Central memory CD8-positive, alpha-beta T cell (primary cell): ENCODE measurements around the gene ADCY5.

Experiments
- ATAC-seq: fragments of 150-1000 bp; cut with Tn5 transposase; replicated peaks from 2 replicates; pipeline ENCODE4 v1.10.0; 2022; ENCODE audit warnings: mild to moderate bottlenecking, moderate FRiP score, moderate number of reproducible peaks; ENCODE audit not compliant: poor library complexity, severe bottlenecking; ENCODE audit errors: extremely low read depth
- DNase-seq, 2 donors: peaks; one replicate each; pipeline ENCODE4 v3.0.0; 2021; ENCODE audit warnings: low spot score in 2 of 2
- H3K27ac Mint-ChIP-seq: one replicate; pipeline ENCODE4 v1.8.0; 2022; ENCODE audit warnings: low read depth, mild to moderate bottlenecking, moderate library complexity, mixed read lengths
- H3K27me3 Mint-ChIP-seq: one replicate; pipeline ENCODE4 v1.8.0; 2022; ENCODE audit warnings: mixed read lengths
- H3K36me3 Mint-ChIP-seq: one replicate; pipeline ENCODE4 v1.8.0; 2022; ENCODE audit warnings: mild to moderate bottlenecking, moderate library complexity, mixed read lengths; ENCODE audit not compliant: insufficient read depth
- H3K4me1 Mint-ChIP-seq: one replicate; pipeline ENCODE4 v1.8.0; 2022; ENCODE audit warnings: mixed read lengths
- H3K4me3 Mint-ChIP-seq: one replicate; pipeline ENCODE4 v1.8.0; 2022; ENCODE audit warnings: mild to moderate bottlenecking, moderate library complexity, mixed read lengths
- H3K9me3 Mint-ChIP-seq: one replicate; pipeline ENCODE4 v1.8.0; 2022; ENCODE audit warnings: mixed read lengths

The ADCY5 gene

DNA sequence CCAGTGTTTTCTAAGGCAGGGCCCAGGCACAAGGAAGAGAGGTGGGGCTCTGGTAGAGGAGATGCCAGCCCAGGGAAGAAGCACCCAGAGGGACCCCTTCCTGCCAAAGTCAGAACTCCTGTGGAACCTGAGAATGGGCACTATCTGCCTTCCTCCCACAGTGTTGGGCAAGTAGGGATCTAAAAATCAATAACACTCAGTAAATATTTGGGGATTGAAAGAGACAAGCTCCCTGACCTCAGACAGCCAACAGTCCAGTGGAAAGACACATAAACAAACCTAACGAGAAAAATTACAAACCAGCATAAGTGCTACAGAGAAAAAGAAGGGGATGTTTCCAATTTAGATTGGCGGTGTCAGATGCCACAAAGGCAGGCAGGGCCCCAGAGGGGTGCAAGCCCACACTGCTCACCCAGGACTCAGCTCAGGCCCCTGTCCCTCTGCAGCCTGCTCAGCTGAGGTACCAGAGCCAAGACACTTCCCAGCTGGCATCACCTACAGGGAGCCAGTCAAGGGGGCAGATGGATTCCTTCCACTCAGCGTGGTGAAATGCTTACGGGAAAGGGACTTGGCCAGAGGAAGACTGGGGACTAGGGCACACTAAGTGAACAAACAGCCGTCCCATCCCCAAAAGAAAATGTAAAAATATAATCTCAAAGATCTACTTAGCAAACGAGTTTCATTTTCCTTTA lies 15.9 kb downstream of the ADCY5 start:
- no peak overlapping the region for H3K27ac Mint-ChIP-seq
- DNase-seq (no peak), ATAC-seq (no peak)
- no peaks in the 10 kb centered on the region for H3K36me3 Mint-ChIP-seq
- no peaks in the 10 kb centered on the region for H3K9me3 Mint-ChIP-seq
- H3K27me3 Mint-ChIP-seq: peaks cover 22% of the 10 kb centered on the region
- no peaks in the 10 kb centered on the region for H3K4me1 Mint-ChIP-seq
- H3K4me3 Mint-ChIP-seq: no peak overlapping the region

- Mint-ChIP-seq H3K27ac (no peak overlapping the region), H3K4me3 (no peak overlapping the region), H3K27me3 (peaks cover 21% of the 10 kb centered on the region), H3K9me3 (no peaks in the 10 kb centered on the region), H3K36me3 (no peaks in the 10 kb centered on the region), H3K4me1 (no peaks in the 10 kb centered on the region)
- no peak for DNase-seq
- no peak for ATAC-seq
These were observed 17.1 kb downstream of the ADCY5 start for GRCh38 chr3:123431658-123432324.

DNA sequence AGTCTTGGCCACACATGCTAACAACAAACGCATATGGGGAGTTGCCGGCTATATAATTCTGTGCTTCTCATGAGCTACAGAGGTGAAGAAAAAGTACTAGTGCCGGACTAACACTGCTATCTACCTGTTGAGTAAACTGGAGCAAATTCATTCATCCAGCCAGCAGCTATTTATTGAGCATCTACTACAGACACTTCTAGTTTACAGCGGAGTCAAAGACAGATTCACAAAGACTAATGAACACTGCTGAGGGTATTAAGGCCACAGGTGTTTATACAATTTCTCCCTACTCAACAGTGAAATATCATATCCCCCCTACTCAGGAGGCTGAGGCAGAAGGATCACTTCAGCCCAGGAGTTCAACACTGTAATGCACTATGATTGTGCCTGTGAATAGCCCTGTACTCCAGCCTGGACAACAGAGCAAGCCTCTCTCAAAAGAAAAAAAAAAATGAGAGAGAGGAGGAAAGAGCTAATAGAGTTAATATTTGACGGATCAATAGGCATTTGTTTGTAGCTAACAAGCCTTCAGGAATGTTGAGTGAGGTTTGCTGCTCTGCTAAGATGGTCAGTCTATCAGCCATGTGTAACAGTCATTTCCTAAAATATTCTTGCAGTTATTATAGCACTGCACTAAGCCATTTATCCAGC lies 17.8 kb downstream of the ADCY5 start:
- Mint-ChIP-seq H3K27me3 (peaks cover 26% of the 10 kb centered on the region), H3K4me3 (no peak overlapping the region), H3K9me3 (no peaks in the 10 kb centered on the region), H3K4me1 (no peaks in the 10 kb centered on the region), H3K36me3 (no peaks in the 10 kb centered on the region), H3K27ac (no peak overlapping the region)
- DNase-seq: no peak
- ATAC-seq: no peak

DNA sequence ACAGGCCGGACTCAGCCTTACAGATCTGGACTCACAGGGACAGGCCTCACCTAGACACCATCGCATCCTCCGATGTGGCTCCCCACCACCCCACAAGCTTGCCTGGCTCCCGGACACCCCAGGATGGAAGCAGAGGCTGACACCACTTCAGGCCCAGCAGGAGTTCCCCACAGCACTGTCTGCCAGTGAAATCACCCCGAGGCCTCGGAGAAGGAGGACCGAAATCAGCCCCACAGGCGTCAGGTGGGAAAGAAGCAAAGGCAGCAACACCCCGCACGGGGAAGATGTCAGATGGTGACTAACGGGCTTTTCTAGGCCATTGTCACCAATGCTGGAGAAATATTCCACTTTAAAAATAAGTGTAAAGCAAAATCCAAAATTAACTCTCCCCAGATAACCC lies 18.6 kb downstream of the ADCY5 start:
- Mint-ChIP-seq H3K27me3 (peaks cover 28% of the 10 kb centered on the region), H3K4me1 (no peaks in the 10 kb centered on the region), H3K27ac (no peak overlapping the region), H3K4me3 (no peak overlapping the region), H3K9me3 (no peaks in the 10 kb centered on the region), H3K36me3 (no peaks in the 10 kb centered on the region)
- DNase-seq: no peak
- ATAC-seq: no peak

GRCh38 chr3:123429362-123430125 lies 19.3 kb downstream of the ADCY5 start:
- Mint-ChIP-seq H3K27ac (no peak overlapping the region), H3K36me3 (no peaks in the 10 kb centered on the region), H3K27me3 (peaks cover 28% of the 10 kb centered on the region), H3K4me3 (no peak overlapping the region), H3K4me1 (no peaks in the 10 kb centered on the region), H3K9me3 (no peaks in the 10 kb centered on the region)
- no peak for DNase-seq
- ATAC-seq: no peak

DNA sequence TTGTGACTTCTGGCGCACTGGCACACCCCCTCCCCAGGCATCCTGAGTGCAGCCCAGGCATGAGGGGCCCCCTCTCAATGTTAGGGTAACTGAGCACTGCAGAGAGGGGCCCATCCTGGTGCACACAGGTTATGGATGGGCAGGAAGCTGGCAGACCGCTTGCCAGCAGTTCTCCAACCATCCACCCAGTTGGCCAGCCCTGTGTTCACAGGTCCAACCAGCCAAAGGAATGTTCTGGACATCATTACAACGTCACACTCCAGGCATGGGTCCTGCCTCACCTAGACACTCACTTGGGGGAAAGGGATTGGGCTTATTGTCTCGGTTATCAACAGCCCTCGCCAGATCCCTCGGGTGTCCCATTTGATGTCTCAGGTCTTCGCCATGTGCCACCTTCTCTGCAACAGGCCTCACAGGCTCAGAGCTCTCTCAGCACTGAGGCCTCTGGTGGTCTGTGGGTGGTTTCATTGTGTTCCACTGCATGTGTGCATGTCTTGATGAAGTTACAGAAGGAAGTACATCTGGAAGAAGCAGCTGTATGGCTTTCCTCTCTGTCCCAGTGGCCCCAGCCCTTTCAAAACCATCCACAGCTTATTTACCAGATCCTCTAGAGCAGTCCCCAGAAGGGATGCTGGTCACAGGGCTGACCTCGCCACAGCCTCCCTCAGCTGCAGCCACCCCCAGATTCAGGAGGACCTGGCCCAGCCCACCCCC lies 23.7 kb downstream of the ADCY5 start:
- ATAC-seq (no peak), DNase-seq (no peak)
- peaks cover 26% of the 10 kb centered on the region for H3K27me3 Mint-ChIP-seq
- H3K27ac Mint-ChIP-seq: no peak overlapping the region
- H3K4me3 Mint-ChIP-seq: no peak overlapping the region
- peaks cover 12% of the 10 kb centered on the region for H3K4me1 Mint-ChIP-seq
- H3K36me3 Mint-ChIP-seq: no peaks in the 10 kb centered on the region
- H3K9me3 Mint-ChIP-seq: no peaks in the 10 kb centered on the region

- ATAC-seq (no peak), DNase-seq (no peak)
These were observed 24.4 kb downstream of the ADCY5 start for GRCh38 chr3:123424321-123424998.

DNA sequence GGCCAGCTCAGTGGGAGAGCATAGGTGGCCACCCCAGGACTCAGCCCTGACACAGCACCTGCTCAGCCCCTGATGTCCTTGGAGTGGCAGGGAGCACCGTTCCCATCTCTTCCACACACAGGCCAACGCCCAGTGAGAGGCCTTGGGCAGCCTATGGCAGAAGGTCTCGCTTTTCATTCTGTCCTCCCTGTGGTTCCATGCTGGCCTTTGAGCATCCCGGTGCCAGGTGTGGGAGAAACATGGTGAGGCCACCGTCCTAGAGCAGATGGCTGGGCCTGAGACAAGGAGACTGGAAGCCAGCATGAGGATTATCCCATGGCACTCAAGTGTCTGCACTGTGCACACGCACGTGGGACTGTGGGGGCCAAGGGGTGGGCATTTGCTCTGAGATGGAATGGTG lies 25.1 kb downstream of the ADCY5 start:
- DNase-seq: no peak
- Mint-ChIP-seq H3K4me3 (no peak overlapping the region), H3K27ac (no peak overlapping the region), H3K9me3 (no peaks in the 10 kb centered on the region), H3K27me3 (peaks cover 19% of the 10 kb centered on the region), H3K36me3 (no peaks in the 10 kb centered on the region), H3K4me1 (peaks cover 12% of the 10 kb centered on the region)
- ATAC-seq: no peak

More at GRCh38 chr3:123424321-123424998, 24.4 kb downstream of the ADCY5 start:
- H3K36me3 Mint-ChIP-seq: no peaks in the 10 kb centered on the region
- H3K27ac Mint-ChIP-seq: no peak overlapping the region
- H3K4me3 Mint-ChIP-seq: no peak overlapping the region
- no peaks in the 10 kb centered on the region for H3K9me3 Mint-ChIP-seq
- H3K4me1 Mint-ChIP-seq: peaks cover 12% of the 10 kb centered on the region
- H3K27me3 Mint-ChIP-seq: peaks cover 19% of the 10 kb centered on the region

DNA sequence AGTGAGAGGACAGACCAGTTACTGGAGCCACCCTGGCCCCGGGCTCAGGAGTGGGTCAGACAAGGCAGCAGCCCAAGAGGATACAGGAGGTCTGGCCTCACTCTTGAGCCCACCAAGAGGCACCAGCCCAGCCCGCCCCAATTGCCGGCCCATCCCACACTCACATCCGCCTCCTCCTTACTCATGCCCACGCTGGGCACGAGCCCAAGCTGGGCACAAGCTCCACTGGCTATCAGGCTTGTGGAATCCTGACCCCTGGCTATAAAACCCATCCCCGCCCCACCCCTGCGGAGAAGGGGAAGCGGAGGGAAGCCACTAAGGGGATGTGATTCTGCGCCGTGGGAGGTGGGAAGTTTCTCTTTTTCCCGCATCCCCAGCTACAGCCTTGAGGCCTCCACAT lies 25.9 kb downstream of the ADCY5 start:
- Mint-ChIP-seq H3K4me1 (peaks cover 12% of the 10 kb centered on the region), H3K27ac (no peak overlapping the region)
- ATAC-seq: no peak

GRCh38 chr3:123422457-123422856 lies 26.4 kb downstream of the ADCY5 start:
- Mint-ChIP-seq H3K27ac (no peak overlapping the region), H3K4me3 (no peak overlapping the region), H3K4me1 (peaks cover 12% of the 10 kb centered on the region), H3K36me3 (no peaks in the 10 kb centered on the region), H3K27me3 (peaks cover 15% of the 10 kb centered on the region), H3K9me3 (no peaks in the 10 kb centered on the region)
- ATAC-seq (no peak), DNase-seq (no peak)

More for the DNA sequence above, 25.9 kb downstream of the ADCY5 start:
- Mint-ChIP-seq H3K36me3 (no peaks in the 10 kb centered on the region), H3K4me3 (no peak overlapping the region), H3K9me3 (no peaks in the 10 kb centered on the region), H3K27me3 (peaks cover 19% of the 10 kb centered on the region)
- DNase-seq: no peak

- Mint-ChIP-seq H3K9me3 (no peaks in the 10 kb centered on the region), H3K27ac (no peak overlapping the region), H3K4me1 (peaks cover 12% of the 10 kb centered on the region), H3K4me3 (no peak overlapping the region), H3K27me3 (peaks cover 6% of the 10 kb centered on the region), H3K36me3 (no peaks in the 10 kb centered on the region)
- ATAC-seq (peak; percentile 61), DNase-seq (no peak)
These were observed 27.3 kb downstream of the ADCY5 start for GRCh38 chr3:123421353-123422174.
